Stimulated activated CD4-positive, alpha-beta T cell treated with anti-CD3 and anti-CD28 coated beads, TNF-alpha, amount 100 ng/mL, for 48 hours (primary cell): ENCODE results near the gene ENKD1.
A peak's percentile ranks its signal among the peaks of the same experiment; 100 is the strongest.

Experiments
- DNase-seq, 3 donors: peaks; one replicate each; pipeline ENCODE4 v3.0.0-alpha.2; 2020; ENCODE audit warnings: low read depth in 3 of 3

Gene ENKD1

DNA sequence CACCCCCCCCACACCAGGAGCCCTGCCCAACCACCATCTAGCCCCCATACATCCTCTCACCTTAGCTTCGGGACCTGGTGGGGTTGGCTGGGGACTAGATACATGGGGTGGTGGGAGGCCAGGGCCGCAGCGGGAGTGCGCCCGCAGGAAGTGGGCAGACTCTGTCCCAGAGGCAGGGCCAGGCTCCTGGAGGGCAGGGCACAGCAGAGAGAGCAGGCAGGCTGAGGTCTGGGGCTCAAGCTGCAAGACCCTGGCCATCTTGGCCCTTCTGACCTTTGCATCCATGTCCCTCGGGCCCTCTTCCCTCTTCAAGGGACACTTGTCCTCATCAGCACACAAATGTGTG lies 2.7 kb downstream of the ENKD1 start:
- DNase-seq: no peak

- no peak for DNase-seq
These were observed 3.2 kb downstream of the ENKD1 start for GRCh38 chr16:67663151-67663876.

DNA sequence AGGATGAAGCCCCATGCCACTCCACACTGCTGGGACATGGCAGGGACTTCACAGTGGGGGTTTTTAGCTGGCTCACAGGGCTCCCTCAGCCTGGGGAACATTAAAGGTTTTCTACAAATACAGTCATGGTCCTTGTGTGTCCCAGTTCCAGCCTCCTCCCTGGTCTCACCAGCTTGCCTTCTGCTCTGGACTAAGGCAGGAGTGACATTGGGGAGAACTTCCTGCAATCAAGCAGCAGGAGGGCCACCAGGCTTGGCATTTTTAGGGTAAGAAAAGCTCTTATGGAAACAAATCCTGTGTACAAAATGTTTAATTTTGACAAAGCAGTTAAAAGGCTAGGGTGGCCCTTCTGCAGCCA lies 3.9 kb downstream of the ENKD1 start:
- no peak for DNase-seq

DNA sequence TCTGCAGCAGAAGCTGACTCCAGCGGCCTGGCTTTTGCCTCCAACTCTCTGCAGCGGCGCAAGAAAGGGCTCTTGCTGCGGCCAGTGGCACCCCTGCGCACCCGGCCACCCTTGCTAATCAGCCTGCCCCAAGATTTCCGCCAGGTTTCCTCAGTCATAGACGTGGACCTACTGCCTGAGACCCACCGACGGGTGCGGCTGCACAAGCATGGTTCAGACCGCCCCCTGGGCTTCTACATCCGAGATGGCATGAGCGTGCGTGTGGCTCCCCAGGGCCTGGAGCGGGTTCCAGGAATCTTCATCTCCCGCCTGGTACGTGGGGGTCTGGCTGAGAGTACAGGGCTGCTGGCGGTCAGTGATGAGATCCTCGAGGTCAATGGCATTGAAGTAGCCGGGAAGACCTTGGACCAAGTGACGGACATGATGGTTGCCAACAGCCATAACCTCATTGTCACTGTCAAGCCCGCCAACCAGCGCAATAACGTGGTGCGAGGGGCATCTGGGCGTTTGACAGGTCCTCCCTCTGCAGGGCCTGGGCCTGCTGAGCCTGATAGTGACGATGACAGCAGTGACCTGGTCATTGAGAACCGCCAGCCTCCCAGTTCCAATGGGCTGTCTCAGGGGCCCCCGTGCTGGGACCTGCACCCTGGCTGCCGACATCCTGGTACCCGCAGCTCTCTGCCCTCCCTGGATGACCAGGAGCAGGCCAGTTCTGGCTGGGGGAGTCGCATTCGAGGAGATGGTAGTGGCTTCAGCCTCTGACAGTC lies 4.5 kb downstream of the ENKD1 start:
- DNase-seq: no peak

DNA sequence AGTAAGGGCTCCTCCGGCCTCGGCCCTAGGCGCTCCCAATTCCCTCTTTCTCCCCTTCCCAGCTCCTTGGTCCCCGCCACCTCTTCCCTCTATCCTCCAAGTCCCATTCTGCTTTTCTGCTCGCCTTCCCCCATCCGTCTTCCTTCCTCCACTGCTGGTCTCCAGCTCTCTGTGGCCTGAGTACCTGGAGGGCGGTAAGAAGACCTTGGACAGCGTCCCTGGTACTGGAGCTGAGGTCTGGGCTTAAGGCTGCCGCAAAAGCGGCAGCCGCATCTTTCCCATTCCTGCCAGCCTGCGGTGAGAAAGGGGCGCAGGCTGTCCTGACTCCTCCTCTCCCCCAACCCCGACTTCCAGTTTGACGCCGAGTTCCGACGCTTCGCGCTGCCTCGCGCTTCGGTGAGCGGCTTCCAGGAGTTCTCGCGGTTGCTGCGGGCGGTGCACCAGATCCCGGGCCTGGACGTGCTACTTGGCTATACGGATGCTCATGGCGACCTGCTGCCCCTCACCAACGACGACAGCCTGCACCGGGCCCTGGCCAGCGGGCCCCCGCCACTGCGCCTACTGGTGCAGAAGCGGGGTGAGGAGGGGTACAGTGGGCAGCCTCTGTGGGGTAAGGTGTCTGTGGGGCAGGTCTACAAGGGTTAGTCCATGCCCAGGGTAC lies 5.3 kb downstream of the ENKD1 start:
- DNase-seq: no peak

GRCh38 chr16:67660564-67661028 lies 6.0 kb downstream of the ENKD1 start, which contains the start of gene PARD6A:
TSS of gene PARD6A (plus strand) at chr16:67660960. CDS start at chr16:67661039, 79 bp downstream.
- peak; percentile 94 to 96 (median 95) for DNase-seq

- peak; percentile 86 to 94 (median 88) for DNase-seq
These were observed 6.6 kb downstream of the ENKD1 start, which contains the start of gene ACD for GRCh38 chr16:67659675-67660563. TSS of gene ACD (minus strand) at chr16:67660260. CDS start at chr16:67660220, 40 bp downstream.

GRCh38 chr16:67658849-67659674 lies 7.5 kb downstream of the ENKD1 start:
- DNase-seq: no peak

DNA sequence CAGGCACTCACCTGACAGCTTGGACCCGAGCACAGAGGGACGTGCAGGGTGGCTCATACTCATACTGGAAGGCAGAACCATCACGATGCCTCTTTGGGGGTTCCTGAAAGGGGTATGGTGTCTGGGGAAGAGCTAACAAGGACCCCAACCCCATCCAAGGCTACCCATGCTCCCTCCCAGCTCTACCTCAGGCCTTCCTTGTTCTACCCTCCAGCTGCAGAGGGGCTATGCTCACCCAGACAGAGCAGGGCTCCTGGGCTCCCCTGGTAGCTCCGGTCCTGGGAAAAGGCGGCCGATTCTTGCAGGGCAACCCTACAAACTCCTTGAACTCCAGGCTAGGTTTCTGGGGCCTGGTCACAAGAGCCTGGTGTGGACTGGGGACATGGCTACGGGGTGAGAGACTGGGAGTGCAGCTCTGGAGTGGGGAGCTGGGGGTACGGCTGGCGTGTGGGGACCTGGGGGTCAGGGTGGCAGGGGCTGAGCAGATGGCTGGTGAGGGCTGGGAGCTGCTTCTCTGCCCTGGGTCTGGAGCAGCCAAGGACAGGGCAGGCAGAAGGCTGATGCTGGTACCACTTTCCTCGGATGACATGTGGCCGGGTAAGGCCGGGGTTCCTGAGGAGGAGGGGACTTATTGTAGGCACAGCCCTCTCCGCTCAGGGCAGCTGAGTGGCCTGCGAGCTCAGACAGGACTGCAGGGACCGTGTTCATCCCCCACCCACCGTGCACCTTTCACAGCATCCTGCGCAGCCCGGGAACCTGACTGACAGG lies 8.6 kb downstream of the ENKD1 start:
- DNase-seq: no peak

DNA sequence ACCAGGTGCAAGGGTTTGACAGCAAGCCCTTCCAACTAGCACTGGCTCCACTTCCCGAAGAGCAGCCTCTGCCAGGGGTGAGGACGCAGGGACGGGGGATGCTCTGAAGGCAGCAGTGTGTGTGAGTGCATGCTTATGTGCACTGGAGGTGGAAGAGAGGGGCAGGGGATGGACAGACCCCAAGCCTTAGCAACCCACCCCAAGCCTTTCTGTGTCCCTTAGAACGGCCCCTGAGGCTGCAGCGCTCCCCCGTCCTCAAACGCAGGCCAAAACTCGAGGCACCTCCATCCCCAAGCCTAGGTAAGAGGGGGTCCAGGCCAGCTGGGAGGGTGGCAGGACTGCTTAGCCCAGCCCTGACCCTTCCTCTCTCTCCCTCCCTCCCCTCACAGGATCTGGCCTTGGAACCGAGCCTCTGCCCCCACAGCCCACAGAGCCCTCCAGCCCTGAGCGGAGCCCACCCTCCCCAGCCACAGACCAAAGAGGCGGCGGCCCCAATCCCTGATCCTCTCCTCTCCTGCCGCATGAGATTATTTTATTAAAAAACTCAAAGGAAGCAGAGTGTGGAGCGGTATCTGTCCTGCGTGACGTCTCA lies 9.4 kb downstream of the ENKD1 start:
- DNase-seq: no peak

- no peak for DNase-seq
These were observed 10.1 kb downstream of the ENKD1 start for GRCh38 chr16:67656344-67657016.

- DNase-seq: no peak
These were observed 11.2 kb downstream of the ENKD1 start for GRCh38 chr16:67655363-67655762.

DNA sequence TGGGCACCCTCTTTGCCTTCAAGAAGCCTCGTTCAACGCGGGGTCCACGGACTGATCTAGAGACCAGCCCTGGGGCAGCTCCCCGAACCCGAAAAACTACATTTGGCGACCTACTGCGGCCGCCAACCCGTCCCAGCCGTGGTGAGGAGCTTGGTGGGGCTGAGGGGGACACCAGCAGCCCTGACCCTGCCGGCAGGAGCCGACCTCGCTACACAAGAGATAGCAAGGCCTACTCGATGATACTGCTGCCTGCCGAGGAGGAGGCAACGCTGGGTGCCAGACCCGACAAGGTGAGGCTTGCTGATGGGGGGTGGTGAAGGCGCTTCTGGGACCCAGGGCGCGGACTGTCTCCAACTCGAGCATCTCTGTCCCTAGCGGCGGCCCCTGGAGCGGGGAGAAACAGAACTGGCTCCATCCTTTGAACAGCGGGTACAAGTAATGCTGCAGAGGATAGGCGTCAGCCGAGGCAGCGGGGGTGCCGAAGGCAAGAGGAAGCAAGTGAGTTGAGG lies 12.1 kb downstream of the ENKD1 start:
- DNase-seq: no peak

GRCh38 chr16:67653789-67654402 lies 12.7 kb downstream of the ENKD1 start:
- DNase-seq: no peak

GRCh38 chr16:67653128-67653788 lies 13.3 kb downstream of the ENKD1 start:
- DNase-seq: no peak

DNA sequence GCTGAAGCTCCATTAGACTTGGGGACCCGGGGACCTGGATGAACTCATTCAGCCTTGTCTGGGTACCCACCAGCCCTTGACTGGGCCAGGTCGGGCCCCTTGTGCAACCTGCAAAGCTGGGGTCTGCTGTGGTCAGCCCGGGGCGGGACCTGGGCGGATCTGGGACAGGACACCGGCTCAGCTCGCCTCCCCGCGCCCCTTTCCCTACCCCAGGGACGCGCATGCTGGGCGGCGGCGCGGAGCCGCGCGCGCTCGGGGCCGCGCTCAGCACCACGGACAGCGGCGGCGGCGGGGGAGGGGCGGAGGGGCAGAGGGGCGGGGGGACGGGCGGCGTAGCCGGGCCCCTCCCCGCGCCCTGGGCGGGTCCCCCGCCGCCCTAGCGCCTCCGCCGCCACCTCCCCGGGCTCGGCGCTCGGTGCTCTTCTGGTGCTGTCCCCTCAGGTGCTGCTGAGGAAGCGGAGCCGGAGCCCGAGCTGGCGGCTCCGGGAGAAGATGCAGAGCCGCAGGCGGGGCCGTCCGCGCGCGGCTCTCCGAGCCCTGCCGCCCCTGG lies 13.9 kb downstream of the ENKD1 start:
- DNase-seq: no peak

DNA sequence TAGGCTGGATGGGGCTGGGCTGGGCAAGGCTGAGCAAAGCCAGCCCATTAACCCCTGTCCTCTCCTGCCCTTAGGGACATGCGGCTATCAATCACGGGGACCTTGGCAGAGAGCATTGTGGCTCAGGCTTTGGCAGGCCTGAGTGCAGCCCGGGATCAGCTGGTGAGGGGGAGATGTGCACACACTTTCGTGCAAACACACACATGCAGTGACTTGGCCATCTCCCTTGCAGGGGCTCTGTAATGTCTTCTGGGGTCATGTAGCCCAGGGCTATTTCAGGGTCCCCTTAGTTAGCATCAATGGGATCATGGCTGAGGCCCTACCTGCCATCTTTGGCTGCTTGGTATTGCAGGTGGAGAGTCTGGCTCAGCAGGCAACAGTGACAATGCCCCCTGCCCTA lies 14.7 kb downstream of the ENKD1 start:
- no peak for DNase-seq
